Lower lobe of right lung (tissue), 2 donors: Measurements from ENCODE around the gene ZNRF3. TPM values are rescaled to one million over a fixed set of nuclear protein-coding genes. Genes with fewer than 3 reads are reported as not detected.

ENCODE experiments used
- ATAC-seq, 2 donors: fragments of 200-7000 bp; cut with Tn5 transposase; one replicate each; pipeline ENCODE4 v1.9.1; 2020 to 2022; ENCODE audit warnings: mild to moderate bottlenecking in 2 of 2, moderate library complexity in 2 of 2
- DNase-seq: peaks from one replicate; pipeline ENCODE4 v3.0.0-alpha.2; 2020
- H3K27ac ChIP-seq: fragments of 200-600 bp; one replicate; pipeline ENCODE4 v1.8.0; 2022
- H3K27me3 ChIP-seq: fragments of 200-600 bp; one replicate; pipeline ENCODE4 v1.8.0; 2022; ENCODE audit warnings: low read depth
- H3K36me3 ChIP-seq: fragments of 200-600 bp; one replicate; pipeline ENCODE4 v1.8.0; 2022; ENCODE audit warnings: mild to moderate bottlenecking
- H3K4me1 ChIP-seq: fragments of 200-600 bp; one replicate; pipeline ENCODE4 v1.8.0; 2022
- H3K4me3 ChIP-seq: fragments of 200-600 bp; one replicate; pipeline ENCODE4 v1.8.0; 2022; ENCODE audit warnings: mild to moderate bottlenecking
- H3K9me3 ChIP-seq: fragments of 200-600 bp; one replicate; pipeline ENCODE4 v1.8.0; 2022
- intact Hi-C: fragments of 100-400 bp; cut with DNase I; formaldehyde crosslinking; loops from one replicate; pipeline ENCODE4 v1.11.0; 2022
- total RNA-seq: library from RNA; stranded (reverse); fragmentation: NEBNext Ultra II Directional; extraction: Animal tissue kit (Norgen Biotek cat#: 25700); gene quantifications from one replicate; pipeline ENCODE4 v1.2.1, GENCODE V29; 2021
- TF ChIP-seq, protein P1 (sequence below): fragments of 200-600 bp; IDR thresholded peaks from one replicate; pipeline ENCODE4 v1.8.0; 2022; ENCODE audit warnings: antibody characterized with exemption, mild to moderate bottlenecking
- donor health status: DM: no; HTN: yes; CAD: no; lungs with severe emphysema.

The ZNRF3 gene
- total RNA-seq, 1 donor from 2014 or later, result 11.3 TPM

- Histone ChIP-seq H3K36me3 (no peaks in the 10 kb centered on the region), H3K27ac (no peak overlapping the region), H3K4me1 (peaks cover 31% of the 10 kb centered on the region), H3K9me3 (no peaks in the 10 kb centered on the region), H3K27me3 (no peaks in the 10 kb centered on the region), H3K4me3 (no peak overlapping the region)
- DNase-seq (no peak), ATAC-seq (no peak)
- intact Hi-C loops, result no loop called here
- TF ChIP-seq, protein P1, sequence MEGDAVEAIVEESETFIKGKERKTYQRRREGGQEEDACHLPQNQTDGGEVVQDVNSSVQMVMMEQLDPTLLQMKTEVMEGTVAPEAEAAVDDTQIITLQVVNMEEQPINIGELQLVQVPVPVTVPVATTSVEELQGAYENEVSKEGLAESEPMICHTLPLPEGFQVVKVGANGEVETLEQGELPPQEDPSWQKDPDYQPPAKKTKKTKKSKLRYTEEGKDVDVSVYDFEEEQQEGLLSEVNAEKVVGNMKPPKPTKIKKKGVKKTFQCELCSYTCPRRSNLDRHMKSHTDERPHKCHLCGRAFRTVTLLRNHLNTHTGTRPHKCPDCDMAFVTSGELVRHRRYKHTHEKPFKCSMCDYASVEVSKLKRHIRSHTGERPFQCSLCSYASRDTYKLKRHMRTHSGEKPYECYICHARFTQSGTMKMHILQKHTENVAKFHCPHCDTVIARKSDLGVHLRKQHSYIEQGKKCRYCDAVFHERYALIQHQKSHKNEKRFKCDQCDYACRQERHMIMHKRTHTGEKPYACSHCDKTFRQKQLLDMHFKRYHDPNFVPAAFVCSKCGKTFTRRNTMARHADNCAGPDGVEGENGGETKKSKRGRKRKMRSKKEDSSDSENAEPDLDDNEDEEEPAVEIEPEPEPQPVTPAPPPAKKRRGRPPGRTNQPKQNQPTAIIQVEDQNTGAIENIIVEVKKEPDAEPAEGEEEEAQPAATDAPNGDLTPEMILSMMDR, result no peak
Measured at GRCh38 chr22:29009148-29009547, 125.8 kb downstream of the ZNRF3 start.

DNA sequence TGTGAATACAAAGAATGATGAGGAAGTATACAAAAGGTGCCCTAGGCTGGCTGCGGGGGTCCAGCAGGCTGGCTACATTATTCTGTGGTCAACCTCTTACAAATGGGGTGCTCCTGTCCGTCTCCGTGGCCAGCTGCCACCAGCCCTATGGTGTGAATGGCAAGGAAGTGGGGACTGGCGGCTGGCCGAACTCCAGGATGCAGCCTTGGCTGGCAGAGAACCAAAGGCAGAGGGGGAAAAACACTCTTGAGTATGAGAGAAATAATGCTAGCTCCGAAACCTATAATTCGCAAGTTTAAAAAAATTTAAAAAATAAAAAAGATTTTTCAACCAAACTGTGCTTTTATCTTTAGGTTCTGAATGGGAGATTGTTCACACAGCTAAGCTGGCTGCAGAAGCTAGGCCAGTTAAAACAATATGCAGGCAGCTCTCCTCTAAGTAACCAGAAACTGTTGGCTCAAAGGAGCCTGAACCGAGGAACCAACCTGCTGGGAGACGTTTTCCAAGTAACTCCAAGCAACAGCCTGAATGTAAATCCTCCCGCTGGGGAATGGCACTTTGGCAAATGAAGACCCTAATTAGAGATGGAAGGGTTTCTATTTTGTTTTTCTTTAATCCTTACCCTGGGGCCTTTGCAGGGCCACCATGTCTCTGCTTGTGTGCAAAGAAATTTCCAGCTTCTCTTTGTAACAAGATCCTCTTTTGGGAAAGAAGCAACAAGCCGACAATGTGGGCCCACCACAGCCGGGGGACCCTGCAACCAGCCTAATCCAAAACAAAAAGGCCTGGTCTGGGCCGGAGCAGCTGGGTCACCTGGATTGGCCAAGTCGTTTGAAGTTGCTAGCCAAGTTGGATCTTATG is 128.1 kb downstream of the ZNRF3 start:
- Histone ChIP-seq H3K27ac (no peak overlapping the region), H3K27me3 (no peaks in the 10 kb centered on the region), H3K36me3 (no peaks in the 10 kb centered on the region), H3K9me3 (no peaks in the 10 kb centered on the region), H3K4me1 (peaks cover 13% of the 10 kb centered on the region), H3K4me3 (no peak overlapping the region)
- ATAC-seq (peak in 1 of 2 donors; percentile 37), DNase-seq (peak; percentile 53)
- intact Hi-C loops, result no loop called here
- TF ChIP-seq, protein P1, result no peak

DNA sequence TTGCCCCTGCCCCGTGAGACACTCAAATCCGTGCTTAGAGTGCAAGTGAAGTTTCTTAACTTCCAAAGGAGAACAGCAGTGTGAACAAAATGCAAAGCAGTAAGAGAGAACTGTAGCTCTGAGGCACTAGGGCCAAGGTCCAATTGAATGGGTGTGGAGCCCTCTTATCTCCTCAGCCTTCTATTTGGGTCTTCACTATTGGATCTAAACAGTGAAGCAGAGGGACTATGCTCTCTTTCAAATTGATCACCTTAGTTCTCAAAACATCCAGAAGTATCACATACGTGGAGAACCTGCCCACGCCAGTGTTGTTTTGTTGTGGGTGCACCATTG is 128.7 kb downstream of the ZNRF3 start:
- Histone ChIP-seq H3K4me3 (no peak overlapping the region), H3K4me1 (peaks cover 13% of the 10 kb centered on the region), H3K27ac (no peak overlapping the region), H3K27me3 (no peaks in the 10 kb centered on the region), H3K9me3 (no peaks in the 10 kb centered on the region), H3K36me3 (no peaks in the 10 kb centered on the region)
- intact Hi-C loops, result no loop called here
- ATAC-seq, result no peak
- TF ChIP-seq, protein P1, result no peak
- no peak for DNase-seq

- H3K4me1 ChIP-seq, result peaks cover 13% of the 10 kb centered on the region
- intact Hi-C loops, result no loop called here
- no peaks in the 10 kb centered on the region for H3K9me3 ChIP-seq
- no peaks in the 10 kb centered on the region for H3K36me3 ChIP-seq
- DNase-seq (no peak), ATAC-seq (no peak)
- TF ChIP-seq, protein P1, result no peak
- H3K27ac ChIP-seq, result no peak overlapping the region
- no peak overlapping the region for H3K4me3 ChIP-seq
- H3K27me3 ChIP-seq, result no peaks in the 10 kb centered on the region
Measured at GRCh38 chr22:29012952-29013351, 129.6 kb downstream of the ZNRF3 start.

GRCh38 chr22:29014293-29014692 is 130.9 kb downstream of the ZNRF3 start:
- Histone ChIP-seq H3K4me3 (no peak overlapping the region), H3K27me3 (no peaks in the 10 kb centered on the region), H3K9me3 (no peaks in the 10 kb centered on the region), H3K36me3 (no peaks in the 10 kb centered on the region), H3K27ac (no peak overlapping the region), H3K4me1 (peaks cover 13% of the 10 kb centered on the region)
- DNase-seq (no peak), ATAC-seq (no peak)
- TF ChIP-seq, protein P1, result no peak
- intact Hi-C loops, result no loop called here
